ENCODE measurements around the gene CRTAC1.
A peak's percentile ranks its signal among the peaks of the same experiment; 100 is the strongest.

CRTAC1 gene

GRCh38 chr10:98067165-98067564, 36.7 kb upstream of the CRTAC1 start:
- Mint-ChIP-seq H3K4me3 (no peak overlapping the region), H3K36me3 (ENCODE audit: low read depth) (no peaks in the 10 kb centered on the region), H3K27me3 (ENCODE audit: low read depth, poor library complexity) (peaks cover 56% of the 10 kb centered on the region), H3K4me1 (no peaks in the 10 kb centered on the region), H3K9me3 (no peaks in the 10 kb centered on the region), H3K27ac (no peak overlapping the region)
- DNase-seq = no peak
- TF ChIP-seq, protein P1, sequence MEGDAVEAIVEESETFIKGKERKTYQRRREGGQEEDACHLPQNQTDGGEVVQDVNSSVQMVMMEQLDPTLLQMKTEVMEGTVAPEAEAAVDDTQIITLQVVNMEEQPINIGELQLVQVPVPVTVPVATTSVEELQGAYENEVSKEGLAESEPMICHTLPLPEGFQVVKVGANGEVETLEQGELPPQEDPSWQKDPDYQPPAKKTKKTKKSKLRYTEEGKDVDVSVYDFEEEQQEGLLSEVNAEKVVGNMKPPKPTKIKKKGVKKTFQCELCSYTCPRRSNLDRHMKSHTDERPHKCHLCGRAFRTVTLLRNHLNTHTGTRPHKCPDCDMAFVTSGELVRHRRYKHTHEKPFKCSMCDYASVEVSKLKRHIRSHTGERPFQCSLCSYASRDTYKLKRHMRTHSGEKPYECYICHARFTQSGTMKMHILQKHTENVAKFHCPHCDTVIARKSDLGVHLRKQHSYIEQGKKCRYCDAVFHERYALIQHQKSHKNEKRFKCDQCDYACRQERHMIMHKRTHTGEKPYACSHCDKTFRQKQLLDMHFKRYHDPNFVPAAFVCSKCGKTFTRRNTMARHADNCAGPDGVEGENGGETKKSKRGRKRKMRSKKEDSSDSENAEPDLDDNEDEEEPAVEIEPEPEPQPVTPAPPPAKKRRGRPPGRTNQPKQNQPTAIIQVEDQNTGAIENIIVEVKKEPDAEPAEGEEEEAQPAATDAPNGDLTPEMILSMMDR (IDR thresholded peaks at IDR 0.05) = no peak

GRCh38 chr10:98063740-98064027, 33.3 kb upstream of the CRTAC1 start:
- TF ChIP-seq, protein P1 (IDR thresholded peaks at IDR 0.05) = no peak
- Mint-ChIP-seq H3K4me3 (no peak overlapping the region), H3K27me3 (ENCODE audit: low read depth, poor library complexity) (peaks cover 60% of the 10 kb centered on the region), H3K9me3 (no peaks in the 10 kb centered on the region), H3K27ac (no peak overlapping the region), H3K4me1 (no peaks in the 10 kb centered on the region), H3K36me3 (ENCODE audit: low read depth) (no peaks in the 10 kb centered on the region)
- DNase-seq = no peak

GRCh38 chr10:98062424-98062823, 32.0 kb upstream of the CRTAC1 start:
- no peaks in the 10 kb centered on the region for H3K4me1 Mint-ChIP-seq
- H3K4me3 Mint-ChIP-seq = no peak overlapping the region
- H3K36me3 Mint-ChIP-seq (ENCODE audit: low read depth) = no peaks in the 10 kb centered on the region
- H3K9me3 Mint-ChIP-seq = no peaks in the 10 kb centered on the region
- TF ChIP-seq, protein P1 (IDR thresholded peaks at IDR 0.05) = no peak
- peaks cover 49% of the 10 kb centered on the region for H3K27me3 Mint-ChIP-seq (ENCODE audit: low read depth, poor library complexity)
- H3K27ac Mint-ChIP-seq = no peak overlapping the region
- DNase-seq = no peak

- Mint-ChIP-seq H3K27ac (no peak overlapping the region), H3K4me1 (no peaks in the 10 kb centered on the region), H3K27me3 (ENCODE audit: low read depth, poor library complexity) (peaks cover 34% of the 10 kb centered on the region), H3K9me3 (no peaks in the 10 kb centered on the region), H3K36me3 (ENCODE audit: low read depth) (no peaks in the 10 kb centered on the region), H3K4me3 (no peak overlapping the region)
- DNase-seq = no peak
- TF ChIP-seq, protein P1 (IDR thresholded peaks at IDR 0.05) = no peak
Measured at GRCh38 chr10:98060079-98060478, 29.7 kb upstream of the CRTAC1 start.

- no peak overlapping the region for H3K4me3 Mint-ChIP-seq
Measured at GRCh38 chr10:98058295-98058694, 27.9 kb upstream of the CRTAC1 start.

GRCh38 chr10:98055841-98056516, 25.6 kb upstream of the CRTAC1 start:
- H3K27ac Mint-ChIP-seq = no peak overlapping the region
- no peaks in the 10 kb centered on the region for H3K36me3 Mint-ChIP-seq (ENCODE audit: low read depth)
- peaks cover 41% of the 10 kb centered on the region for H3K27me3 Mint-ChIP-seq (ENCODE audit: low read depth, poor library complexity)

More at GRCh38 chr10:98058295-98058694, 27.9 kb upstream of the CRTAC1 start:
- H3K27ac Mint-ChIP-seq = no peak overlapping the region
- DNase-seq = no peak
- no peaks in the 10 kb centered on the region for H3K9me3 Mint-ChIP-seq
- H3K27me3 Mint-ChIP-seq (ENCODE audit: low read depth, poor library complexity) = peaks cover 39% of the 10 kb centered on the region
- no peaks in the 10 kb centered on the region for H3K36me3 Mint-ChIP-seq (ENCODE audit: low read depth)
- no peaks in the 10 kb centered on the region for H3K4me1 Mint-ChIP-seq
- TF ChIP-seq, protein P1 (IDR thresholded peaks at IDR 0.05) = no peak

More at GRCh38 chr10:98055841-98056516, 25.6 kb upstream of the CRTAC1 start:
- H3K9me3 Mint-ChIP-seq = no peaks in the 10 kb centered on the region
- TF ChIP-seq, protein P1 (IDR thresholded peaks at IDR 0.05) = no peak
- peak; percentile 85 for DNase-seq
- no peaks in the 10 kb centered on the region for H3K4me1 Mint-ChIP-seq
- H3K4me3 Mint-ChIP-seq = no peak overlapping the region
